ENCODE results near the gene OR1F1. TPM values are rescaled to one million over a fixed set of nuclear protein-coding genes. Genes with fewer than 3 reads are reported as not detected.
"Not testable (repeated sequence)": the region's sequence is repeated elsewhere in the genome, so short reads cannot be mapped to it uniquely, and the experiment has no call there.

The OR1F1 gene
- total RNA-seq: not detected

- CTCF ChIA-PET: interaction anchor here (0.7 to 2.5 kb wide), 4 partner anchors 9 to 85 kb away, joined by 3 to 5 read pairs (median 3); no protein-coding TSS in a partner anchor
- POLR2A ChIA-PET: interaction anchor here (0.6 kb wide), 4 partner anchors 20 to 256 kb away, joined by 3 to 7 read pairs (median 5); partner anchors contain the start of gene NAA60
Observed at GRCh38 chr16:3187798-3188674, at the start of gene OR1F1. TSS of gene OR1F1 (plus strand) at chr16:3188204.

- ChIA-PET POLR2A (no interaction called here), CTCF (interaction anchor here (1.3 kb wide), 1 partner anchor 9 kb away, joined by 3 read pairs; no protein-coding TSS in a partner anchor)
Observed at GRCh38 chr16:3138342-3138741, 49.7 kb upstream of the OR1F1 start.

GRCh38 chr16:3138823-3139426 lies 49.1 kb upstream of the OR1F1 start:
- CTCF ChIA-PET: no interaction called here
- POLR2A ChIA-PET: no interaction called here

- POLR2A ChIA-PET, CTCF ChIA-PET: not testable (repeated sequence)
Observed at GRCh38 chr16:3139561-3139960, 48.4 kb upstream of the OR1F1 start.

- POLR2A ChIA-PET: no interaction called here
Observed at GRCh38 chr16:3140603-3141427, 47.2 kb upstream of the OR1F1 start.

GRCh38 chr16:3141781-3142311 lies 46.2 kb upstream of the OR1F1 start:
- ChIA-PET CTCF (interaction anchor here (1.0 kb wide), 1 partner anchor 13 kb away, joined by 3 read pairs; no protein-coding TSS in a partner anchor), POLR2A (no interaction called here)

More at GRCh38 chr16:3140603-3141427, 47.2 kb upstream of the OR1F1 start:
- CTCF ChIA-PET: no interaction called here

GRCh38 chr16:3142327-3142726 lies 45.7 kb upstream of the OR1F1 start:
- ChIA-PET POLR2A (no interaction called here), CTCF (interaction anchor here (1.0 kb wide), 1 partner anchor 13 kb away, joined by 3 read pairs; no protein-coding TSS in a partner anchor)

- ChIA-PET CTCF (interaction anchor here (1.0 to 1.3 kb wide), 2 partner anchors 14 to 27 kb away, joined by 3 read pairs; no protein-coding TSS in a partner anchor), POLR2A (no interaction called here)
Observed at GRCh38 chr16:3142770-3143169, 45.2 kb upstream of the OR1F1 start.

- ChIA-PET CTCF (interaction anchor here (1.3 kb wide), 1 partner anchor 27 kb away, joined by 3 read pairs; no protein-coding TSS in a partner anchor), POLR2A (no interaction called here)
Observed at GRCh38 chr16:3143189-3143588, 44.8 kb upstream of the OR1F1 start.

- POLR2A ChIA-PET: interaction anchor here (1.4 kb wide), 1 partner anchor 9 kb away, joined by 6 read pairs; the partner anchor contains the start of gene ZNF213
- CTCF ChIA-PET: interaction anchor here (1.0 to 2.7 kb wide), 4 partner anchors 10 to 48 kb away, joined by 3 to 13 read pairs (median 4); no protein-coding TSS in a partner anchor
Observed at GRCh38 chr16:3143598-3144320, 44.2 kb upstream of the OR1F1 start.

GRCh38 chr16:3144321-3144983 lies 43.6 kb upstream of the OR1F1 start:
- CTCF ChIA-PET: interaction anchor here (1.0 to 2.7 kb wide), 3 partner anchors 11 to 49 kb away, joined by 3 to 13 read pairs (median 5); no protein-coding TSS in a partner anchor
- POLR2A ChIA-PET: interaction anchor here (1.4 kb wide), 1 partner anchor 10 kb away, joined by 6 read pairs; the partner anchor contains the start of gene ZNF213

- ChIA-PET POLR2A (interaction anchor here (1.4 kb wide), 1 partner anchor 10 kb away, joined by 6 read pairs; the partner anchor contains the start of gene ZNF213), CTCF (interaction anchor here (0.8 to 2.7 kb wide), 3 partner anchors 12 to 49 kb away, joined by 3 to 13 read pairs (median 5); no protein-coding TSS in a partner anchor)
Observed at GRCh38 chr16:3145151-3145550, 42.9 kb upstream of the OR1F1 start.

GRCh38 chr16:3145660-3146059 lies 42.3 kb upstream of the OR1F1 start:
- ChIA-PET CTCF (interaction anchor here (0.8 to 2.7 kb wide), 3 partner anchors 12 to 49 kb away, joined by 3 to 13 read pairs (median 5); no protein-coding TSS in a partner anchor), POLR2A (interaction anchor here (1.4 kb wide), 1 partner anchor 11 kb away, joined by 6 read pairs; the partner anchor contains the start of gene ZNF213)

- ChIA-PET CTCF (interaction anchor here (0.9 to 1.7 kb wide), 4 partner anchors 10 to 116 kb away, joined by 3 to 4 read pairs (median 3); no protein-coding TSS in a partner anchor), POLR2A (interaction anchor here (0.5 to 1.9 kb wide), 3 partner anchors 10 to 355 kb away, joined by 3 to 6 read pairs (median 5); partner anchors contain the start of gene ZNF213)
Observed at GRCh38 chr16:3147046-3147756, 40.8 kb upstream of the OR1F1 start.

- ChIA-PET CTCF (interaction anchor here (0.9 to 1.7 kb wide), 5 partner anchors 10 to 116 kb away, joined by 3 to 4 read pairs (median 3); no protein-coding TSS in a partner anchor), POLR2A (interaction anchor here (0.5 to 1.9 kb wide), 3 partner anchors 10 to 354 kb away, joined by 3 to 6 read pairs (median 5); partner anchors contain the start of gene ZNF213)
Observed at GRCh38 chr16:3147757-3148104, 40.3 kb upstream of the OR1F1 start.

Data from activated CD8-positive, alpha-beta memory T cell treated with anti-CD3 and anti-CD28 coated beads for 36 hours (primary cell).